ENCODE results near the gene LAMA2. TPM values are rescaled to one million over a fixed set of nuclear protein-coding genes. Genes with fewer than 3 reads are reported as not detected.

Gene LAMA2
- polyA plus RNA-seq, 3 donors: not detected

DNA sequence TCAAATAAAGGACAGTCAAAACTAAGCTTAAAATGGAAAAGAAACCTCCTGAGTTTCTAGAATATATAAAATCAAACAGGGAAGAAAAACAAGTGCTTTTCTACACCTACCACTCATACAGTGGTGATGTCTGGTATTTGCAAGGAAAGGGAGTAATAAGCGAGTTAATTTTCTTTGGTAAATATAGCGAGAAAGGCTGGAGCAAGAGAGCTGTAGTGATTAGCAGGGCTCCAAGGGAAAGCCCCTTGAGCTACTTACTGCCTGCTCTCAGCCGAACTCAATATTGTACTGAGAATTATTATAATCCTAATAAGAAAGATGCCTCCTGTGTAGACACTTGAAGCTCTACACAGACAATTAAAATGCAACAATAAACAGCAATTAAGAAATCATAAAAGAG, 296.3 kb downstream of the LAMA2 start:
- no peaks in the 10 kb centered on the region for H3K4me1 ChIP-seq (ENCODE audit: control insufficient read depth in 1 of 2, insufficient read depth in 2 of 2, low read length in 2 of 2)
- no peak overlapping the region for H3K4me3 ChIP-seq (replicated peaks in 1 of 3; ENCODE audit: low read depth in 2 of 3, low read length in 3 of 3)
- no CpG with 5 or more reads among the region's 3 CpGs for WGBS (ENCODE audit: insufficient coverage)
- H3K27ac Mint-ChIP-seq: no peak overlapping the region
- intact Hi-C loops (cut with micrococcal nuclease): no loop called here
- H3K9ac ChIP-seq (ENCODE audit: insufficient read depth, low read length, poor library complexity, severe bottlenecking): no peak overlapping the region
- H3K27ac ChIP-seq (ENCODE audit: low read depth in 1 of 2, low read length in 2 of 2): no peak overlapping the region
- no peak overlapping the region for H3K4me2 ChIP-seq (replicated peaks; ENCODE audit: extremely low read depth, low read length, poor library complexity, severe bottlenecking)
- TF ChIP-seq, protein P1, sequence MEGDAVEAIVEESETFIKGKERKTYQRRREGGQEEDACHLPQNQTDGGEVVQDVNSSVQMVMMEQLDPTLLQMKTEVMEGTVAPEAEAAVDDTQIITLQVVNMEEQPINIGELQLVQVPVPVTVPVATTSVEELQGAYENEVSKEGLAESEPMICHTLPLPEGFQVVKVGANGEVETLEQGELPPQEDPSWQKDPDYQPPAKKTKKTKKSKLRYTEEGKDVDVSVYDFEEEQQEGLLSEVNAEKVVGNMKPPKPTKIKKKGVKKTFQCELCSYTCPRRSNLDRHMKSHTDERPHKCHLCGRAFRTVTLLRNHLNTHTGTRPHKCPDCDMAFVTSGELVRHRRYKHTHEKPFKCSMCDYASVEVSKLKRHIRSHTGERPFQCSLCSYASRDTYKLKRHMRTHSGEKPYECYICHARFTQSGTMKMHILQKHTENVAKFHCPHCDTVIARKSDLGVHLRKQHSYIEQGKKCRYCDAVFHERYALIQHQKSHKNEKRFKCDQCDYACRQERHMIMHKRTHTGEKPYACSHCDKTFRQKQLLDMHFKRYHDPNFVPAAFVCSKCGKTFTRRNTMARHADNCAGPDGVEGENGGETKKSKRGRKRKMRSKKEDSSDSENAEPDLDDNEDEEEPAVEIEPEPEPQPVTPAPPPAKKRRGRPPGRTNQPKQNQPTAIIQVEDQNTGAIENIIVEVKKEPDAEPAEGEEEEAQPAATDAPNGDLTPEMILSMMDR (IDR thresholded peaks at IDR 0.05): no peak
- no peaks in the 10 kb centered on the region for H3K79me2 ChIP-seq (ENCODE audit: insufficient read depth, low read length)
- no peak for DNase-seq
- H3K9me3 ChIP-seq (replicated peaks in 1 of 2; ENCODE audit: control insufficient read depth in 1 of 2, insufficient read depth in 1 of 2, low read length in 2 of 2): no peaks in the 10 kb centered on the region
- H3K36me3 Mint-ChIP-seq: no peaks in the 10 kb centered on the region
- H3K36me3 ChIP-seq (replicated peaks in 1 of 2; ENCODE audit: control insufficient read depth in 1 of 2, insufficient read depth in 2 of 2, low read length in 2 of 2): no peaks in the 10 kb centered on the region
- no peaks in the 10 kb centered on the region for H4K20me1 ChIP-seq (ENCODE audit: insufficient read depth, low read length)
- no peak overlapping the region for H2AFZ ChIP-seq (ENCODE audit: insufficient read depth, low read depth, low read length, poor library complexity, severe bottlenecking)
- H3K4me3 Mint-ChIP-seq: no peak overlapping the region
- no peaks in the 10 kb centered on the region for H3K27me3 ChIP-seq (ENCODE audit: control insufficient read depth in 2 of 2, insufficient read depth in 2 of 2, low read length in 2 of 2)
- no peaks in the 10 kb centered on the region for H3K27me3 Mint-ChIP-seq (ENCODE audit: low read depth in 3 of 3)
- no peaks in the 10 kb centered on the region for H3K4me1 Mint-ChIP-seq
- H3K9me3 Mint-ChIP-seq: peaks cover 0 to 3% (median 0%) of the 10 kb centered on the region in 7 donors

DNA sequence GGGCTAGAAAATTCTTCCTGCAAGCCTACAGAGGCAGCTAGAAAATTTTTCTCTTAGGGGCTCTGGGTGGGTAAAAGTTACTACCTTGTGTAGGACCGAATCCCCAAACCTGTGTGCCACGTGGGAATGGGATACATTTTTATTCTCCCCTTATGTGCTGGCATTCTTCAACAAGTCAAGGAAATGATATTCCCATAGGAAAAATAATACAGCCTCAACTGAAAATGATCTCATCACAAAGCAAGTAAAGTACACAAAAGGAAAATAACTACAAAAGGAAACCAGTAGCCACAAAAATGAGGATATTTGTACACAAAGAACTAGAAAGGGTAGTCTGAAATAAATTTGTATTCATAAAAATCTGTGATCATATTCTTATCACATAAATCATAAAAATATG, 298.1 kb downstream of the LAMA2 start:
- intact Hi-C loops (cut with micrococcal nuclease): no loop called here
- H2AFZ ChIP-seq (ENCODE audit: insufficient read depth, low read depth, low read length, poor library complexity, severe bottlenecking): no peak overlapping the region

More for the DNA sequence above, 298.1 kb downstream of the LAMA2 start:
- no peaks in the 10 kb centered on the region for H4K20me1 ChIP-seq (ENCODE audit: insufficient read depth, low read length)
- H3K4me3 ChIP-seq (replicated peaks in 1 of 3; ENCODE audit: low read depth in 2 of 3, low read length in 3 of 3): no peak overlapping the region
- H3K9ac ChIP-seq (ENCODE audit: insufficient read depth, low read length, poor library complexity, severe bottlenecking): no peak overlapping the region
- Mint-ChIP-seq H3K9me3 (no peaks in the 10 kb centered on the region), H3K36me3 (no peaks in the 10 kb centered on the region), H3K4me1 (no peaks in the 10 kb centered on the region), H3K27ac (no peak overlapping the region), H3K4me3 (no peak overlapping the region), H3K27me3 (ENCODE audit: low read depth in 3 of 3) (no peaks in the 10 kb centered on the region)
- H3K4me2 ChIP-seq (replicated peaks; ENCODE audit: extremely low read depth, low read length, poor library complexity, severe bottlenecking): no peak overlapping the region
- no peaks in the 10 kb centered on the region for H3K4me1 ChIP-seq (ENCODE audit: control insufficient read depth in 1 of 2, insufficient read depth in 2 of 2, low read length in 2 of 2)
- TF ChIP-seq, protein P1 (IDR thresholded peaks at IDR 0.05): no peak
- no peaks in the 10 kb centered on the region for H3K9me3 ChIP-seq (replicated peaks in 1 of 2; ENCODE audit: control insufficient read depth in 1 of 2, insufficient read depth in 1 of 2, low read length in 2 of 2)
- H3K27me3 ChIP-seq (ENCODE audit: control insufficient read depth in 2 of 2, insufficient read depth in 2 of 2, low read length in 2 of 2): no peaks in the 10 kb centered on the region
- no peaks in the 10 kb centered on the region for H3K36me3 ChIP-seq (replicated peaks in 1 of 2; ENCODE audit: control insufficient read depth in 1 of 2, insufficient read depth in 2 of 2, low read length in 2 of 2)
- no peak for DNase-seq
- H3K27ac ChIP-seq (ENCODE audit: low read depth in 1 of 2, low read length in 2 of 2): no peak overlapping the region
- no peaks in the 10 kb centered on the region for H3K79me2 ChIP-seq (ENCODE audit: insufficient read depth, low read length)
- no CpG with 5 or more reads among the region's 2 CpGs for WGBS (ENCODE audit: insufficient coverage)
